GM12874 (cell line): Measurements from ENCODE around the gene SPATS2L.

ENCODE experiments used
- TF ChIP-seq, protein P1 (sequence below): IDR thresholded peaks from 2 replicates; pipeline ENCODE4 v1.5.1; 2011; ENCODE audit warnings: low read depth, mild to moderate bottlenecking, control low read depth, low read length, moderate library complexity; ENCODE audit not compliant: insufficient read depth

Gene SPATS2L

GRCh38 chr2:200428961-200429665, 122.6 kb downstream of the SPATS2L start:
- TF ChIP-seq, protein P1, sequence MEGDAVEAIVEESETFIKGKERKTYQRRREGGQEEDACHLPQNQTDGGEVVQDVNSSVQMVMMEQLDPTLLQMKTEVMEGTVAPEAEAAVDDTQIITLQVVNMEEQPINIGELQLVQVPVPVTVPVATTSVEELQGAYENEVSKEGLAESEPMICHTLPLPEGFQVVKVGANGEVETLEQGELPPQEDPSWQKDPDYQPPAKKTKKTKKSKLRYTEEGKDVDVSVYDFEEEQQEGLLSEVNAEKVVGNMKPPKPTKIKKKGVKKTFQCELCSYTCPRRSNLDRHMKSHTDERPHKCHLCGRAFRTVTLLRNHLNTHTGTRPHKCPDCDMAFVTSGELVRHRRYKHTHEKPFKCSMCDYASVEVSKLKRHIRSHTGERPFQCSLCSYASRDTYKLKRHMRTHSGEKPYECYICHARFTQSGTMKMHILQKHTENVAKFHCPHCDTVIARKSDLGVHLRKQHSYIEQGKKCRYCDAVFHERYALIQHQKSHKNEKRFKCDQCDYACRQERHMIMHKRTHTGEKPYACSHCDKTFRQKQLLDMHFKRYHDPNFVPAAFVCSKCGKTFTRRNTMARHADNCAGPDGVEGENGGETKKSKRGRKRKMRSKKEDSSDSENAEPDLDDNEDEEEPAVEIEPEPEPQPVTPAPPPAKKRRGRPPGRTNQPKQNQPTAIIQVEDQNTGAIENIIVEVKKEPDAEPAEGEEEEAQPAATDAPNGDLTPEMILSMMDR: no peak

DNA sequence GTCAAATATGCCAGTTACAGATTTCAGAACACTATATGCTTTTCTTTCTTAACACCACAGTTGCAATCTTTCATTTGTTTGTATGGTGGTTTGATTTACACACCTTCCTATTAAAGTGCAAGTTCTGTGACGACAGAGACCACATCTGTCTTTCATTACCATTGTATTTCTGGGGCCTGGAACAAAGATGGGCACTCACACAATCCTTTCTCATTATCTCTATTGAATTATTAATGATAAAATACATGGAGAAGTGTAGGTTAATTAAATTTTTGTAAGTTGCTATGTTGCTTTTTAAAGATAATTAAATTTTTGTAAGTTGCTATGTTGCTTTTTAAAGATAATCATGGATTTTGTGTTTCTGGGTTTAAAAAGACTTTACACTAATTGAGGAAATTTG, 123.5 kb downstream of the SPATS2L start:
- TF ChIP-seq, protein P1: no peak

- TF ChIP-seq, protein P1: no peak
These were observed 125.7 kb downstream of the SPATS2L start for GRCh38 chr2:200431996-200432705.

DNA sequence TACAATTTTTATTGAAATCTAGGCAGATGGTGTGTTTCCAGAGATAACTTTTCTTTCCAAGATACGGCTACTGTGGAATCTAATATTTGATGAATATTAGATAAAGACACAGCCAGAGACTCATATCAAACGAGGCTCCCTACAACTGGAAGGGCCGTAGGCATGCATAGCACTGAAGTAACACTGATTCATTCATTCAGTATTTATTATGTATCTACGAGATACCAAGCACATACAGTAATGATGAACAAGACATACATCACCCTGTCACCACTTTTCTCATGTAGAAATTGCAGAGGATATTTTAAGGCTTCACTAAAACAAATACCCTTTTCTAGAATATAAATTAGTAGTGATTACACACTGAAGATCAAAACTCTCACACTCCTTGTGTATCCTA, 128.9 kb downstream of the SPATS2L start:
- TF ChIP-seq, protein P1: no peak

DNA sequence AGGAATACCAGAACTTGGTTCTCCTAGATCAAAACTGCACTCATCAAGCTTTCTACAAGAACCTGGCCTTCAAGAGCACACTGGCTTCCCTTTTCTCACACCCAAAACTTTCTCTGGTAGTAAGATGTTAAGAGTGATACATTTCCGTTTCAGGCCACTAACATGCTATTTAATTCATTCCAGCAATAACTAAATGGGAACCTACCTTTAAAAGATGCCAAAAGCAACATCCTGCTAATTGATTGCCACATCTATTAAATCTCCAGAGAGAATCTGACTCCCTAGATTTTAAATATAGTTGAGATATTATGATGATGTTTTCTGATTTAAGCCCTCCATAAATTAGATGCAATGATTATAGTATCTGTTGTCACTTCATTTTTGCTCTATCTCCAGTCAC, 131.8 kb downstream of the SPATS2L start:
- TF ChIP-seq, protein P1: no peak

GRCh38 chr2:200438846-200439245, 132.4 kb downstream of the SPATS2L start:
- TF ChIP-seq, protein P1: no peak

DNA sequence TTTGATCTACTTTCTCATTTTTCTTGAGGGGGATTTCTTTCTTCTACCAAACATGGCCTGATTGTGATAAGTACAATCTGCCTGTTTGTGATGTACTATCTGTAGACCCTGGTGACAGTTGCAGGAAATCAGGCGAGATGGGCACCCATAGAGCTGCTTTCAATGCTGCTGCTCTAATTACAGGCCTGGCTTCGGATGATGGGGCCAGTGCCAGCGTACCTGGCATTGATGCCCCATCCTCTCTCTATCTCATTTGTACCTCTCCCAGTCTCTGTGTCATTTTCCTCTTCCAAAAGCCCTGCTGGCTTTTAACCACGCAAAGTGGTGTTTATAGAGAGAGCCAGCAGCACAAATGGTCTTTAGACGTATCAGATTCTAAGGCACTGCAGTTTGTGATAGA, 133.5 kb downstream of the SPATS2L start:
- TF ChIP-seq, protein P1: no peak
